Esophagus squamous epithelium (tissue), 5 donors: ENCODE measurements around the gene STMP1. TPM values are rescaled to one million over a fixed set of nuclear protein-coding genes. Genes with fewer than 3 reads are reported as not detected.

ENCODE experiments used
- DNase-seq: peaks from one replicate; lab custom pipeline; 2025; lab: John Stamatoyannopoulos, UW
- H3K27ac ChIP-seq, 4 donors: fragments of 200-600 bp; sonication (generic); one replicate each; pipeline ENCODE4 v1.5.1; 2016 to 2019; ENCODE audit warnings: mild to moderate bottlenecking in 1 of 4
- H3K27me3 ChIP-seq, 4 donors: fragments of 200-600 bp; sonication (generic); 1 replicate in 3 of 4; 2 replicates in 1 of 4; pipeline versions ENCODE4 v1.5.1 to v1.6.0; 2017 to 2021; ENCODE audit warnings: antibody characterized with exemption in 1 of 4
- H3K36me3 ChIP-seq, 3 donors: fragments of 200-600 bp; sonication (generic); one replicate each; pipeline ENCODE4 v1.5.1; 2016 to 2019
- H3K4me1 ChIP-seq, 3 donors: fragments of 200-600 bp; sonication (generic); one replicate each; pipeline ENCODE4 v1.5.1; 2017 to 2019
- H3K4me3 ChIP-seq, 4 donors: fragments of 200-600 bp; sonication (generic); 1 replicate in 3 of 4; 2 replicates in 1 of 4; pipeline ENCODE4 v1.5.1; 2016 to 2019; ENCODE audit warnings: mild to moderate bottlenecking in 2 of 4, moderate library complexity in 1 of 4
- H3K9me3 ChIP-seq, 3 donors: fragments of 200-600 bp; sonication (generic); one replicate each; pipeline ENCODE4 v1.5.1; 2016 to 2019
- POLR2A ChIP-seq, 4 donors: fragments of 450-650 bp; IDR thresholded peaks; one replicate each; pipeline ENCODE4 v1.6.1; 2017; ENCODE audit warnings: antibody characterized with exemption in 4 of 4, mild to moderate bottlenecking in 4 of 4, moderate library complexity in 3 of 4
- WGBS, 2 donors: methylation state at CpG; one replicate each; pipeline ENCODE4 v1.1.5; 2018; 5-methylcytosine and 5-hydroxymethylcytosine counted together
- intact Hi-C: fragments of 100-400 bp; cut with DNase I; formaldehyde crosslinking; loops from one replicate; pipeline ENCODE4 v1.15.0; 2022
- small RNA-seq, 4 donors: library from RNA; depleted of rRNA; stranded (forward); fragments of <200 nt; gene quantifications; one replicate each; pipeline ENCODE3, GENCODE V24; 2016
- total RNA-seq, 4 donors: library from RNA; depleted of rRNA; stranded (reverse); fragments of >200 nt; gene quantifications; one replicate each; pipeline ENCODE4 v1.1.0, GENCODE V29; 2016
- TF ChIP-seq, protein P1 (sequence below), 6 experiments: fragments of 450-650 bp in 4 of 6; fragments of 200-600 bp in 2 of 6; sonication (generic) in 2 of 6; IDR thresholded peaks; one replicate each; pipeline ENCODE4 v1.5.1; 2016 to 2019; ENCODE audit warnings: antibody characterized with exemption in 6 of 6, mild to moderate bottlenecking in 4 of 6, moderate library complexity in 4 of 6
- donor health status: DM: yes; HTN: yes; CAD: no.

STMP1 gene
- total RNA-seq, 4 donors from 2014 or later = 19.2 to 25.6 (median 23.1) TPM

DNA sequence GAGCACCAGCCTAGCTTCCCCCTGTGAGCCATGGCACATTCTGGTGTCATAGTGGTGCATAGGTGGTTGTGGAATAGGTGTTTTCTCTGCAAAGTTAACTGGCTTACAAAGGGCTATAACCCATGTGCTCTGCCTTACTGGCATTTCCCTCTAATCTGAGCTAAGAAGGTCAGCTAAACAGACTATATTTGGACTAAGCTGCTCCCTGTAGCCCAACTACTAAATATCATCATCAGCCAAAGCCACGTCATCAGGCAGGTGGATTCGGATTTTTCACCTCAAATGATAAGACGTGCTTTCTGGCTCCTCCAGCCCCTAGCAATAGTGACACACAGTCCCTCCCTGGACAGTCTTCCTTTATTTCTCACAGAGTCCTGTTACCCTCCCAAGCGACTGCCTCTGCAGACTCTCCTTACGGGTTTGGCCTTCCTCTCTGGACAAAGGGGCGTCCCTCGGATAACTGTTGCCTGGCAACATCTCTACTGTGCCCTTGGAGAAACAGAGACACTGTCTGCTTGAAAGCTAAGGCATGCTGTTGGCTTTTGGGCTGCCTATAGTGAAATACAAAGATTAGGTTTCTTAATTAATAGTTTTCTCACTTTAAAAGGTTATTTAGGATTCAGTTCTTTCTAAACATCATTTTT is 56.6 kb downstream of the STMP1 start:
- H3K36me3 ChIP-seq = no peaks in the 10 kb centered on the region
- H3K4me1 ChIP-seq = peaks cover 0 to 21% (median 5%) of the 10 kb centered on the region in 3 donors
- intact Hi-C loops = no loop called here
- H3K27ac ChIP-seq = no peak overlapping the region
- H3K4me3 ChIP-seq = no peak overlapping the region
- no peaks in the 10 kb centered on the region for H3K9me3 ChIP-seq
- H3K27me3 ChIP-seq = peaks cover 0 to 44% (median 0%) of the 10 kb centered on the region in 4 donors
- DNase-seq = no peak
- 68 to 75% methylated on average over 7 of the region's 7 CpGs for WGBS, 2 donors
- TF ChIP-seq, protein P1, sequence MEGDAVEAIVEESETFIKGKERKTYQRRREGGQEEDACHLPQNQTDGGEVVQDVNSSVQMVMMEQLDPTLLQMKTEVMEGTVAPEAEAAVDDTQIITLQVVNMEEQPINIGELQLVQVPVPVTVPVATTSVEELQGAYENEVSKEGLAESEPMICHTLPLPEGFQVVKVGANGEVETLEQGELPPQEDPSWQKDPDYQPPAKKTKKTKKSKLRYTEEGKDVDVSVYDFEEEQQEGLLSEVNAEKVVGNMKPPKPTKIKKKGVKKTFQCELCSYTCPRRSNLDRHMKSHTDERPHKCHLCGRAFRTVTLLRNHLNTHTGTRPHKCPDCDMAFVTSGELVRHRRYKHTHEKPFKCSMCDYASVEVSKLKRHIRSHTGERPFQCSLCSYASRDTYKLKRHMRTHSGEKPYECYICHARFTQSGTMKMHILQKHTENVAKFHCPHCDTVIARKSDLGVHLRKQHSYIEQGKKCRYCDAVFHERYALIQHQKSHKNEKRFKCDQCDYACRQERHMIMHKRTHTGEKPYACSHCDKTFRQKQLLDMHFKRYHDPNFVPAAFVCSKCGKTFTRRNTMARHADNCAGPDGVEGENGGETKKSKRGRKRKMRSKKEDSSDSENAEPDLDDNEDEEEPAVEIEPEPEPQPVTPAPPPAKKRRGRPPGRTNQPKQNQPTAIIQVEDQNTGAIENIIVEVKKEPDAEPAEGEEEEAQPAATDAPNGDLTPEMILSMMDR (IDR thresholded peaks at IDR 0.05) = no peak
- TF ChIP-seq POLR2A (IDR thresholded peaks at IDR 0.05) = no peak

GRCh38 chr7:135719688-135720087 is 57.4 kb downstream of the STMP1 start:
- H3K4me3 ChIP-seq = no peak overlapping the region
- no peaks in the 10 kb centered on the region for H3K9me3 ChIP-seq
- TF ChIP-seq, protein P1 (IDR thresholded peaks at IDR 0.05) = no peak
- TF ChIP-seq POLR2A (IDR thresholded peaks at IDR 0.05) = no peak
- H3K4me1 ChIP-seq = peaks cover 0 to 14% (median 1%) of the 10 kb centered on the region in 3 donors
- no peaks in the 10 kb centered on the region for H3K36me3 ChIP-seq
- peaks cover 0 to 38% (median 0%) of the 10 kb centered on the region in 4 donors for H3K27me3 ChIP-seq
- no peak overlapping the region for H3K27ac ChIP-seq
- 32 to 40% methylated on average over 2 of the region's 2 CpGs for WGBS, 2 donors
- intact Hi-C loops = no loop called here
- DNase-seq = no peak

DNA sequence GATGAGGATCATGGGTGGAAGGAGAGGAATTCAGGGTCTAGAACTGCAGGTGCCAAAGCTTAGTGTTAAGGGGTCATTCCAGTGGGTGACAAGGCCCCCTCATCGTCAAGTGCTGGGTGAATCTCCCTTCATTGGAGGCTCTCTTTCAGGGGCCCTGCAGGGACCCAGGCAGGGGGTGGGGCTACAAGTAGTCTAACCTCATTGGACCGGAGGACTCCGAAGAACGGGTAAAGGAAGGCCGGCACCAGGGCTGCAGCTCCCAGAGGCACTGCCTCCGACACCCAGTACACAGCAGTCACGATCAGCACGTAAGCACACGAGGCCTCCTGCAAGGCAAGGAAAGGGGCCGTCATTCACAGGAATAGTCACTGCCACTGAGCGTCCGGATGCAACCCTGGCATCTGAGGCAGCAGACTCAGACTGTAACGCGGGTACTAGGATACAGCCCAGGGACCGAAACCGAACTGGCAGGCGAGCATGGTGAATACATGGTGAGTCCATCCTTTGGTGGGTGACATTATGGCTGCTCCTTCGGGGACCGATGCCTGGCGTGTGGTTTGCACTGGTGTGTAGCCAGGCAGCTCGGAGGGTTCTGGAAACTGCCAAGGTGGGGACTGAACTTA is 59.0 kb downstream of the STMP1 start:
- no peaks in the 10 kb centered on the region for H3K36me3 ChIP-seq
- DNase-seq = no peak
- TF ChIP-seq POLR2A (IDR thresholded peaks at IDR 0.05) = no peak
- TF ChIP-seq, protein P1 (IDR thresholded peaks at IDR 0.05) = no peak
- no peaks in the 10 kb centered on the region for H3K9me3 ChIP-seq
- H3K27me3 ChIP-seq = peaks cover 0 to 46% (median 0%) of the 10 kb centered on the region in 4 donors
- H3K4me3 ChIP-seq = no peak overlapping the region
- 98% methylated on average over 8 to 16 of the region's 21 CpGs for WGBS, 2 donors
- intact Hi-C loops = no loop called here
- H3K27ac ChIP-seq = no peak overlapping the region
- H3K4me1 ChIP-seq = peaks cover 0 to 9% (median 0%) of the 10 kb centered on the region in 3 donors

DNA sequence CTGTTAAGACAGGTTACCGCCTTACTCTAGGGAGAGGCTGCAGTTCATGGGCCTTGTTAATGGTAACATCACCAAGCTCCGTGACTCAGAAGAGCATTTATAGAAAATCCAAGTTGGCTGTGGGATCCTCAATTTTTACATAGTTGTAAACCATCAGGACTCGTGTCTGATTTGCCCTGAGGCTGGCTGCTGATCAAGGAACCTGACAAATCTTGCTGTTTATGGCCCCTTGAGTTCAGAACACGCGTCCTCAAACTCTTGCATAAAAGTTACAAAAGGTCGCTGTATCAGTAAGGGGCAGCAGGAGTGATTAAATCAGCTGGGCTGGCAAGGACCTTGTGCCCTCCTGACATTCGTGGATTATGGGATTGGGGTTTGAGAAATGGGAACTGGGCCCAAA is 61.1 kb downstream of the STMP1 start:
- intact Hi-C loops = no loop called here
- H3K27me3 ChIP-seq = peaks cover 0 to 47% (median 0%) of the 10 kb centered on the region in 4 donors
- H3K36me3 ChIP-seq = no peaks in the 10 kb centered on the region
- DNase-seq = no peak
- H3K4me1 ChIP-seq = no peaks in the 10 kb centered on the region
- no peaks in the 10 kb centered on the region for H3K9me3 ChIP-seq
- no peak overlapping the region for H3K4me3 ChIP-seq
- TF ChIP-seq, protein P1 (IDR thresholded peaks at IDR 0.05) = no peak
- no peak for TF ChIP-seq POLR2A (IDR thresholded peaks at IDR 0.05)
- no peak overlapping the region for H3K27ac ChIP-seq
- WGBS, 2 donors = 66 to 85% methylated on average over 6 to 7 of the region's 7 CpGs

Small RNAs within 50 kb of the gene (small RNA-seq; reads per million reads assigned to genes)
- gene RNU6-1154P = 0 reads per million in 4 donors

Other genes with a start within 250 kb of the STMP1 start
- gene CNOT4, start 152.4 kb upstream of the STMP1 start, total RNA-seq = 10 to 100 TPM in 3 of 4 donors, 1 to 10 TPM in 1; 7.3 to 20.0 (median 14.0) TPM
- gene NUP205, start 104.6 kb upstream of the STMP1 start, total RNA-seq = 10 to 100 TPM; 33.8 to 60.5 (median 48.1) TPM
- 1 to 10 TPM in 3 of 4 donors, under 1 TPM in 1; under 0.01 to 1.9 (median 1.5) TPM for gene SLC13A4, start 65.7 kb downstream of the STMP1 start, total RNA-seq
- 1 to 10 TPM in 1 of 4 donors, under 1 TPM in 3; 0.38 to 5.0 (median 0.60) TPM for gene FAM180A, start 86.3 kb downstream of the STMP1 start, total RNA-seq